GM19463 (cell line): Measurements from ENCODE around the gene DVL1.
A peak's percentile ranks its signal among the peaks of the same experiment; 100 is the strongest.
"Not testable (repeated sequence)": the region's sequence is repeated elsewhere in the genome, so short reads cannot be mapped to it uniquely, and the experiment has no call there.

Experiments
- ATAC-seq: cut with Tn5 transposase; IDR thresholded peaks from one replicate; pipeline ENCODE4 v1.9.1; 2021; ENCODE audit warnings: mild to moderate bottlenecking, moderate library complexity; ENCODE audit not compliant: unreplicated experiment

The DVL1 gene

DNA sequence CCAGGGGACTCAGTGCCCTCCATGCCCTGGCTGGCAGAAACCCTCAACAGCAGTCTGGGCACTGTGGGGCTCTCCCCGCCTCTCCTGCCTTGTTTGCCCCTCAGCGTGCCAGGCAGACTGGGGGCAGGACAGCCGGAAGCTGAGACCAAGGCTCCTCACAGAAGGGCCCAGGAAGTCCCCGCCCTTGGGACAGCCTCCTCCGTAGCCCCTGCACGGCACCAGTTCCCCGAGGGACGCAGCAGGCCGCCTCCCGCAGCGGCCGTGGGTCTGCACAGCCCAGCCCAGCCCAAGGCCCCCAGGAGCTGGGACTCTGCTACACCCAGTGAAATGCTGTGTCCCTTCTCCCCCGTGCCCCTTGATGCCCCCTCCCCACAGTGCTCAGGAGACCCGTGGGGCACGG is 21.0 kb downstream of the DVL1 start:
- no peak for ATAC-seq

DNA sequence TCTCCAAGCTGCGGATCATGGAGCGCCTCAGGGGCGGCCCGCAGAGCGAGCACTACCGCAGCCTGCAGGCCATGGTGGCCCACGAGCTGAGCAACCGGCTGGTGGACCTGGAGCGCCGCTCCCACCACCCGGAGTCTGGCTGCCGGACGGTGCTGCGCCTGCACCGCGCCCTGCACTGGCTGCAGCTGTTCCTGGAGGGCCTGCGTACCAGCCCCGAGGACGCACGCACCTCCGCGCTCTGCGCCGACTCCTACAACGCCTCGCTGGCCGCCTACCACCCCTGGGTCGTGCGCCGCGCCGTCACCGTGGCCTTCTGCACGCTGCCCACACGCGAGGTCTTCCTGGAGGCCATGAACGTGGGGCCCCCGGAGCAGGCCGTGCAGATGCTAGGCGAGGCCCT is 21.9 kb downstream of the DVL1 start:
- ATAC-seq, result no peak

DNA sequence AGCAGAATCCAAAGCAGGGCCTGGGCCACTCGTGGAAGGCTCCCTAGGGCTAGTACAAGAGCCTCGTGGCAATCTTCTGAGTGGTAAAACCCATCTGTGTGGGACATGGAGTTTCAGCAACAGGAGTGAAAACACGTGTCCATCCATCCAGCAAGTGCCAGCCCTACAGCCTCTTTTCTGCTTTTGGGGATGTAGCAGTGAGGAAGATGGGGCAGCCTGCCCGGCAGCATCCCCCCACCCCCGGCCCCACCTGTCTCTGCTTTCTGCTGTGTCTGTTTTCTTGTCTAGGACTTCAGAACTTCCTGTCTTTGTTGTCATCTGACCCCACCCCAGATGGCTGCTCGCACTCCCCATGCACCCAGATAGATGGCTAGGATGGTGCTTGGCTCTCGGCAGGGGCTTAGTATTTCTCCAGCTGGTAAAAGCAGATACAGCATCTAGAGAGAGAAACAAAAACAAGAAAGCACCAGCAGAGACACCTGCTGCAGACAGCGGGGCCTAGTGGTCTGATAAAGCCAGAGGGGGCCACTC is 23.1 kb downstream of the DVL1 start:
- ATAC-seq, result no peak

DNA sequence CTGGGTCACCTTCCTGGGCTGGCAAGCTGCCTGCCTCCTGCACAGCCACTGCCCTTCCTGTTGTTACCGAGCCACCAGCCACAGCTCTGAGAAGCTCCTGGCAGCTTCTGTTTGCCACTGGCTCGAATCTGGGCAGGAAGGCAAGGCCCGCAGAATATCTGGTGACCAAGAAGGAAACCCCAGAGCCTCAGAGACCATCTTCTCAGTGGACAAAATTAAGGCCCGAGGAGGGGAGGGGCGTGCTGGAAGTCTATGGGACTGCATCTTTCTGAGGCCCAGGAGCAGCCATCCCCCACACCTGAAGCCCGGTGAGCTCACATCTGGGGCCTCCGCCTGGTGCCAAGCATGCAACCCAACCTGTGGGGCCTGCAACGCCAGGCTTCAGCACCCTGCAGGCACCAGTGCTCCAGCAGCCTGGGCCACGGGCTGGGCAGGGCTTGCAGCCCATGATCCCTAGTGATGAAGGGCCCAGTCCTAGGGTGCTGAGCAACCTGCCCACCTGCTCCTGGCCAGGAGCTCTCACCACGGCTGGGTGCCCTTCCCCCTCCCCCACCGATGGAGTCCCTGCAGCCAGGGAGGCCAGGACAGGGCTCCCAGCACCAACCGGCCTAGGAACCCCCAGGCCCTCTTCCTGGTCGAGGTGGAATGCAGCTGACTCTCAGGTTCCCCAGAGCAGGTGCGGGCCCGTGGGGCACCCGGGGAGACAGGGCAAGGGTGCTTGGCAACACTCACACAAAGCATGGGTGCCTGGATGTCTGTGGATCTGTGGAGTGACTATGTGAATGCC is 23.7 kb downstream of the DVL1 start:
- no peak for ATAC-seq

DNA sequence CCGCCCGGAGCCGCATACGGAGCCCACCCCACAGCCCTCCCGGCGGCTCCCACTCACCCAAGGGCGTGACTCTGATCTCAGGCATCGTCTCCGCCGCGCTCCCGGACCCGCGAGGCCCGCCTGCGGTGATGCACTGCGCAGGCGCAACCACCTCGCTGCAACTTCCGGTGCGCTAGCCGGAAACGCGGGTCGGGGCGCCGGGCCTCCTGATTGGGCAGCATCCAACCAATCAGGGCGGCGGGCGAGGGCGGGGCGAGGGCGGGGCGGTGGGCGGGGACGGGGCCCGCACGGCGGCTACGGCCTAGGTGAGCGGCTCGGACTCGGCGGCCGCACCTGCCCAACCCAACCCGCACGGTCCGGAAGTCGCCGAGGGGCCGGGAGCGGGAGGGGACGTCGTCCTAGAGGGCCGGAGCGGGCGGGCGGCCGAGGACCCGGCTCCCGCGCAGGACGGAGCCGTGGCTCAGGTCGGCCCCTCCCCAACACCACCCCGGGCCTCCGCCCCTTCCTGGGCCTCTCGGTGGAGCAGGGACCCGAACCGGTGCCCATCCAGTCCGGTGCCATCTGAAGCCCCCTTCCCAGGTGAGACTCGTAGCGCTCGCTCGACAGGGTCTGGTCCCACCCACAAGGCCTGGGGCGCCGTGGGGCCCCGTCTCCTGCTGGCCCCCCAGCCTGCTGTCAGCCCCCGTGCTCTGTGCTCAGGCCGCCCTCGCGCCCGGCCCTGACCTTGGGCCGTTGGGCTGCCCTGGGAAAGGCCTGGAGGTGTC is 24.5 kb downstream of the DVL1 start, which contains the start of the genes CPTP and INTS11:
Gene CPTP (plus strand): TSS at position 279 of the 764 bp plus-strand sequence. CDS start 2,109 bp downstream, outside the sequence.
Gene INTS11 (minus strand): TSS at position 137 of the 764 bp plus-strand sequence. CDS start 52 bp downstream, at position 85.
- peak; percentile 82 for ATAC-seq

DNA sequence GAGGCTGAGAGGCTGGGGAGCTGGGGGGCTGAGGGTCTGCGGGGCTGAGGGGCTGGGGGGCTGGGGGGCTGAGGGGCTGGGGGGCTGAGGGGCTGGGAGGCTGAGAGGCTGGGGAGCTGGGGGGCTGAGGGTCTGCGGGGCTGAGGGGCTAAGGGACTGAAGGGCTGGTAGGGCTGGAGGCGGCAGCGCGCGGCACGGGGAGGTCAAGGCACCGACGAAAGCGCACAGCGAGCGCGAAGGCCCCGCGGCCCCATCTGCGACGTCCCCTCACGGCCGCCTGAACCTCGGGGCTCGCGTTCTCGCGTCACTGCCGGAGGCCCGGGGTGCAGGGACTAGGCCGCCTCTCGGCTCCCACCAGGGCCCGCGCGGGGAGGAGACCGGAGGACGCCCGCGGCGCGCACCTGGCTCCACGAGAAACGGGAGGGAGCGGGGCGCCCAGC is 25.1 kb downstream of the DVL1 start:
- no peak for ATAC-seq

DNA sequence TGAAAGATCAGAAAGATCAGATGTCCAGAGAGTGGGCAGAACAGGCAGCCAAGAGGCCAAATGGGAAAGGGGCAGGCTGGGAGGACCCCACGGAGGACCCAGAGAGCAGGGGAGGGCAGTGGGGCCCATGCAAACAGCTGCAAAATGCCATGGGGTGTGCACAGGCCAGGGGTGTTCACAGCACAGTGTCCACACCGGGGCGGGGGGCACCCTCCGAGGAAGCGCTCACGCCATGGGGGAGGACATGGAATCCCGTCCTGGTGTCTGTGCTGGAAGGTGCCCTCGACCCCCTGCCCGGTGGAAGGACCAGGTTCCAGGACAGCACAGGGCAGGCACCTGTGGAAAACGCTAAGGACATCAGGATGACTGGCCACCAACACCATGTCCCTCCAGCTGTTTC is 26.3 kb downstream of the DVL1 start:
- ATAC-seq, result no peak

DNA sequence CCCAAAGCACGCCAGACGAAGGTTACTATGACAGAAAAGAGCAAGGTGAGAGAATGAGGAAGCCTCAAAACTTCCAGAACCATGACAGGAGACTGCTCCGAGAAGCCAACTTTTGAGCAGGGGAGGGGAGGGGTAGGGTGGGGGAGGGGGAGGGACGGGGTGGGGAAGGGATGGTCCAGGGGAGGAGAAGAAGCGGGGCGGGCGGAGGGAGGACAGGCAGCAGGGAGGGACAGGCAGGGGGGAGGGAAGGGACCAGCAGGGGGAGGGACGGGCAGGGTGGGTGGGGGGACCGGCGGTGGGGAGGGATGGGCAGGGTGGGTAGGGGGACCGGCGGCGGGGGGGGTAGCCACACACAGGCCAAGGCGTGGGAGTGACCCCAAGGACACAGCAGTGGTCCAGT is 26.8 kb downstream of the DVL1 start:
- no peak for ATAC-seq

DNA sequence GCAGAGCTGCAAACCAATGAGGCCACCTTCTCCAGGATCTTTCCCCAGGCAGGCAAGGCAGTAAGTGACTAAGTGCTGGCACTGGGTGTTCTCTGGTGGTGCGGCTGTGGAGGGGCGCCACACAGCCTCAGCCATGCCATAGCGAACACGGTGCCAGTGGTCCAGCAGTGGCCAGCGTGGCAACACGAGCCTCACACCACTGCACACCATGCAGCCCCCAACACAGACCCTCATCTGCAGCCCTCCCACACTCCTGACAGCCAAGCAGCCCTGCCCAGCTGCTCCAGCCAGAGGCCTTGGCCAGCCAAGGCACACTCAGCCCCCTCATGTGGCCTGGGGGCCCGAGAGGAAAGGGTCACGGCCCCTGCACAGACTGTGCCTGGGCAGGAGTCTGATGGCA is 27.7 kb downstream of the DVL1 start:
- ATAC-seq, result no peak

DNA sequence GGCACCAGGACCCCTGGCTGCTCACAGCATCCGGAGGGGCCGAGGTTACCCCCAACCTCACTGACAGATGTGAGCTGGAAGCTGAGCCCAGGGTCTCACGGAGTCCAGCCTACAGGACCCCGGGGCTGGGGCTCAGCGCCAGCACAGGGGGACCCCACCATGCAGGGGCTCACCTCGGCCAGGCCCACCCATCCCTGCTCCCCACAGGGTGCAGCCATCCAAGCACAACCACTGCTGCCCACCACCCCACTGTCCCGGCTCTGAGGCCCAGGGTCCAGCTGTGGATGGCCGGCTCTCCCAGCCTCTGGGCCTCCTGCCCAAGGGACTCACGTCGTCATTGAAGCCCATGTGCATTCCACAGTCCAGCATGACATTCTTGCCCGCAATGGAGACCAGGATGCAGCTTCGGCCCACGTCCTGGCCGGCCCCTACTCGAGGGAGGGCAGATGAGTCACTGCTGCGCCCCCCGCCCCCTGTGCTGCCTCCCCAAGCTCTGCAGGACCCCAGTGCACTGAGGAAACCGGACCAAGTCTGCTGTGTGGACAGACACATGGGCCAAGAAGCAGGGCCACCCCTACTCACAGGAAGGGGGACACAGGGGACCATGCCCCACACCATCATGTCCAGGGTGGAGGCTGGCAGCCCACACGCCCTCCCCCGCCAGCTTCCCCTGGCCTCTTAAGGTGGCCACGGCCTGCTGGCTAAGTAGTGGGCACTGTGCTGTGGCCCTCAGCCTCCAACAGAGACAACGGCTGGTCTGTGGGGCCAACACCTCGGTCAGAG is 28.4 kb downstream of the DVL1 start:
- no peak for ATAC-seq

DNA sequence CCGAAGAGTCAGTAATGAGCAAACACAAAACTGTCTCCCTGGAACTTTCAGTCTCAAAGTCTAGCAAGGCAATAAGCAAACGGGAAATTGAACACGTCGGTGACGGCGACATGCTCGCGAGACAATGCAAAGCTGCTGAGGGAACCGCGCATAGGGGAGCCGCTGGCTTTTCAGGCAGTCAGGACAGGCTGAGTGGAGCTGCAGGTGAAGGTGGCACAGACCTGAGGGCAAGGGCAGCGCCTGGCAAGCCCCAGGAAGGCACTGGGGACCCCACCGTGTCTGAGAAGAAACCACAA is 29.6 kb downstream of the DVL1 start:
- ATAC-seq, result no peak

DNA sequence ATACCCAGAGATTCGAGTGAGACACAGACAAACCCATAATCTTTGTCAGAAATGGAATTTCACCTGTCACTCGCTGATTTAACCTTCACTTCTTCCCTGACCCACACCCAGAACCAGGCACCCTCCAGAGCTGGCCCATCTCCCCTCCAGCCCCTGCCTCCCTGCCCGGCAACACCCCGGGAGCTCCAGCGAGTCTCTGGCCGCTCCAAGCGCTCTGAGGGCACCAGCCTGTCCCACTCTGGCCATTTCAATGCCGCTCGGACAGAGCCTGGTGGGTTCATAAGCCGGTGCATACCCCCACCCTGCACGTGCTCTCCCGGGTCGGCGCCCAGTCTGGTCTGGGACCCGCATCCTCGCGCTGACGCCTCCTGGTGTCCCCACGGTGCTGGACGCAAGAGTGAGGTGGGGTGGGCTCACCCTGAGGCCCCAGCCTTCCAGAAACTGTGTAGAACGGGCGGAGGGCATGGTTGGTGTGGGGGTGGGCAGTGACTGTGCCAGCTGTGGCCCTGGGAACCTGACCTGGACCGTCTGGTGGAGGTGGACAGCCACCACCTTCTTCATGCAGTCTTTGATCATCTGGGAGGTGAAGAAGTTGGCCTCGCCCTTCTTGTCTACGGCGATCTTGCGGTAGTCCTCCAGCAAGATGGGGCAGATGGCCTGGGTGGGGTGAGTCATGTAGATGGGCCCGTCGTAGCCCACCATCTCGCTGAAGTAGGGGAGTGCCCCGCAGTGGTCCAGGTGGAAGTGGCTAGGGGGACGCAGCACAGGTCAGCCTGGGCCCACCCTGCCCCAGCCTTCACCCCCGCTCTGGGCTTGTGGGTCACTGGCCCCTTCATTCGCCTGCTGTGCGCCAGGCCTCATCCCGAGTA is 30.2 kb downstream of the DVL1 start:
- no peak for ATAC-seq

DNA sequence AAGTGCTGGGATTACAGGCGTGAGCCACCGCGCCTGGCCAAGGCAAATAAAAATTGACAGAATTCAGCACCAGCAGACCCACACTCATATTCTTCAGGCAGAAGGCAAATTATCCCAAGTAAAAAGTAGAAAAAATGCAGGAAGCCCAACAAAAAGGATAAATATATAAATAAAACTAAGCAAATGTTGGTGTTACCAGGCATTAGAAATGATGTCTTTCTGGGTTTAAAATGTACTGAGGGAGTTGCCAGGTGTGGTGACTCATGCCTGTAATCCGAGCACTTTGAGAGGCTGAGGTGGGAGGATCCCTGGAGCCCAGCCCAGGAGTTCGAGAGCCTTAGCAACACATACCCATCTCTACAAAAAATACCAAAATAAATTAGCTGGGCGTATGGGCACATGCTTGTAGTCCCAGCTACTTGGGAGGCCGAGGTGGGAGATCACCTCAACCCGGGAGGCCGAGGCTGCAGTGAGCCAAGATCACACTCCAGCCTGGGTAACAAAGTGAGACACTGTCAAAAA is 31.0 kb downstream of the DVL1 start:
- ATAC-seq, result no peak

DNA sequence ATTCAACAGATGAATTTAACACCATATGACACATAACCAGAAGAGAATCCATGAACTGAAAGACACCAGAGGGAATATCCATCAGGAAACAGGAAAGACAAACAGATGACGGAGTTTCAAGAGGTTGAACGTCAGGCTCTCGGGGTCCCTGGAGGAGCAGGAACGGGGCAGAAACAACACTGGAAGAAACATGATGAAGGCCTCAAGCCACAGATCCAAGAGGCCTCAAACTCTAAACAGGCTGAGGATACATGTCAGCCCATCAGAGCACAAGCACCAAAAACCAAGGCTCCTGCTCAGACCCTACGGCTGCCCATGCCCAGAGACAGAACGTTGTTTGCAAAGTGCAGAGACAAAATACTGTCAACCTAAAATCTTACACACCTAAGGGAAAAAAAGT is 31.8 kb downstream of the DVL1 start:
- ATAC-seq, result no peak

DNA sequence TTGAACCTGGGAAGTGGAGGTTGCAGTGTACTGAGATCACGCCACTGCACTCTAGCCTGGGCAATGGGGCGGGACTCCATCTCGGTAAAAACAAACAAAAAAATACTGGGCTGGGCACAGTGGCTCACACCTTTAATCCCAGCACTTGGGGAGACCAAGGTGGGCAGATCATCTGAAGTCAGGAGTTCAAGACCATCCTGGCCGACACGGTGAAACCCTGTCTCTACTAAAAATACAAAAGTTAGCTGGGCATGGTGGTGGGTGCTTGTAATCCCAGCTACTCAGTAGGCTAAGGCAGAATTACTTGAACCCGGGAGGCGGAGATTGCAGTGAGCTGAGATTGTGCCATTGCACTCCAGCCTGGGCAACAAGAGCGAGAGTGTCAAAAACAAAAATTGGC is 33.0 kb downstream of the DVL1 start:
- not testable (repeated sequence) for ATAC-seq

DNA sequence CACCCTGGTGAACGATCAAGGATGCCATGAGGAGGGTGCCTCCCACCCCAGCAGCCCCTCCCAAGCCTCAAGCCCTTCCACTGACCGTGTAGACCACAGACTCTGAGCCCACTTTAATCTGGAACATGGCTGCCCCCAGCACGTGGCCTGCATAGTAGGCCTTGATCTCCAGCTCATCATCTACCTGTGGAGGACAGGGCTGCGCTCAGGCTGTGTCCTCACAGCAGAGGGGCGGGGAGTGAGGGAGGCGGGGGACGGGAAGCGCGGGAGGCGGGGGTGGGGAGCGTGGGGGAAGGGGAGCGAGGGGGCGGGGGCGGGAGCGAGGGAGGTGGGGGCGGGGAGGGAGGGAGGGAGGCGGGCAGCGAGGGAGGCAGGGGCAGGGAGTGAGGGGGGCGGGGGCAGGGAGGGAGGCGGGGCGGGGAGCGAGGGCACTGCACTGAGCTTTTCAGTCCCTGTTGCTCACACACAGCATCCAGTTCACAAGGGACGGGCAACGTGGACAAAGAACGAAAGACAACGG is 33.7 kb downstream of the DVL1 start:
- no peak for ATAC-seq

DNA sequence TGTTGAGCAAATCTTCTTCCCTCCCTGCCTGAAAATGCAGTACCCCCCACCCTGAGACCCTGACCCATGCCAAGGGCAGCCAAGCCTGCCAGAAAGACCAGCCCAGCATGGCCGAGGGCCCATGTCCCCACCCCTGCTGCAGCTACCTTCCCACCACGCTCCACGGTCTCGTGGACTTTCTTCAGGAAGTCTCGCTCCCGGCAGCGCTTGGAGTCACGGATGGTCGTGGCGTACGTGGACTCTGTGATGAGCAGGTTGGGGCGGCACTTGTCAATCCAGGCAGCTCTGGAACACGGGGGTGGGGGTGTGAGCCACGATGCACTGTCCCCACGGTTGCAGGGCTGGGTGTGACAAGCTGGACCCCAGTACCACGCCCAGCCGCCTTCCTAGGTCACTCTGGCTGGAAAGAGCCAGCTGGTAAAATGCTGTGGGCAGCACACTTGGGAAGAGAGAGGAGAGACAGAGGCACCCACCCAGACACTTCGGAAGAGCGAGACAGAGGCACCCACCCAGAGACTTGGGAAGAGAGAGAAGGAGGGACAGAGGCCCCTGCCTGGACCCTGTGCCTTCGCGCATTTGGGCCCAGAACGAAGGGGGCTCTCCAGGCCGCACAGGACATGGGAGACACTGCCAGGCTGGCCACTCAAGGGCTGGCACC is 34.4 kb downstream of the DVL1 start:
- ATAC-seq, result no peak

DNA sequence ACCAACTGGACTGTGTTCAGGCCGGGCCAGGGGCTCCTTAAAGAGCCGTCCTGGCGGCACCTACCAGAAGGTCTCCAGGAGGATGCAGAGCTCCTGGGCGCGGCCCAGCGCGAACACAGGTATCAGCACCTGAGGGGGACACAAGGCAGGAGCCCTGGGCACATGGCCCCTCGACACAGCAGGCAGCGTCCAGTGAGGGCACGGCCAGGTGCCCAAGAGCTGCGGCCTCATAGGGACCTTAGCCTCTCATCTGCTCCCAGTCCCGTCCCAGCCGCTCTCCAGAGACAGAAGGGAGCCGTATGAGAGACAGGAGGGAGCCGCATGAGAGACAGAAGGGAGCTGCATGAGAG is 35.0 kb downstream of the DVL1 start:
- no peak for ATAC-seq

DNA sequence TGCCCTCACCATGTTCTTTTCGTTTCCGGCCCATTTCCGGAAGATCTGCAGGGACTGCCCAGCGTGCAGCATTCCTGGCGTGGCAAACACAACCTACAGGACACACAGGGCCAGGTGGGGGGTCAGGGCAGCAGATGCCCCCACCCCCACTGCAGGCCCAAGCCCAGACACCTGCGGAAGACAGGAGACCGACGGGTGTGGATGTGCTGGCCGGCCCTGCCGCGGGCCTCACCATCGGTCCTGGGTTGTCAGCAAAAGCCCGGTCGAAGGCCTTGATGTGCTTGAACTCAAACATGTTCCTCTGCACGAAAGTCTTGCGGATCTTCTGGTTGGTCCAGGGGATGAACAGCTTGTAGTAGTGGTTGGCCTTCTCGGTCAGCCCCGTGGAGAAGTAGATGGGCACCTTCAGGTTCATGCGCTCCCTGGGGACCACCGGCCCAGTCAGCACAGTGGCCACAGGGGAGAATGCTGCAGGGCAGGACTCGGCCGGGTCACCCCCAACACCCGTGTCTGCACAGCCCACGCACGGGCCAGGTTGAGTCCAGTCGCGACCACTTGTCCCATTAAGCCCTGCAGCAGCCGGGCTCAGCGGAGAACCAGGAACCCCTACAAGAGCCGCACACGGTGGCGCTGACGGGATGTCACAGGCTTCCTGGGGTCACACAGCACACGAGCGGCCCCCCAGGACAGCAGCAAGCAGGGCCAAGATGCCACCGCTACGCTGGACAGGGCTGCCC is 35.5 kb downstream of the DVL1 start:
- ATAC-seq, result no peak
